GM23338 (cell line): ENCODE measurements around the gene FTO.

Experiments
- CREB1 ChIP-seq: fragments of 250-450 bp; sonication (Bioruptor Pico); IDR thresholded peaks from 2 replicates; pipeline ENCODE4 v1.5.0; 2020; ENCODE audit warnings: low read depth, mild to moderate bottlenecking, moderate library complexity
- CTCF ChIP-seq, 2 experiments: fragments of 200-600 bp in 1 of 2; sonication (generic) in 1 of 2; conservative IDR thresholded peaks; 2 replicates each; pipeline versions ENCODE4 v1.5.1 to v1.6.1; 2016 to 2017; ENCODE audit warnings: antibody characterized with exemption in 2 of 2, low read depth in 2 of 2, mild to moderate bottlenecking in 2 of 2, moderate library complexity in 1 of 2
- ETS1 ChIP-seq: IDR thresholded peaks from 2 replicates; pipeline ENCODE4 v1.6.1; 2016; ENCODE audit warnings: antibody characterized with exemption
- EZH2 ChIP-seq: fragments of 200-600 bp; sonication (generic); IDR thresholded peaks from one replicate; pipeline ENCODE4 v1.8.0; 2017; ENCODE audit warnings: antibody characterized with exemption, mild to moderate bottlenecking, low read depth; ENCODE audit not compliant: unreplicated experiment
- EZH2phosphoT487 ChIP-seq: fragments of 200-600 bp; sonication (generic); IDR thresholded peaks from one replicate; pipeline ENCODE4 v1.8.1; 2018; ENCODE audit warnings: antibody characterized with exemption; ENCODE audit not compliant: unreplicated experiment
- JUNB ChIP-seq: IDR thresholded peaks from one replicate; pipeline ENCODE4 v1.6.1; 2016; ENCODE audit warnings: antibody characterized with exemption; ENCODE audit not compliant: unreplicated experiment
- POLR2AphosphoS5 ChIP-seq: IDR thresholded peaks from 2 replicates; pipeline ENCODE4 v1.6.1; 2016; ENCODE audit warnings: antibody characterized with exemption, low read depth
- REST ChIP-seq: IDR thresholded peaks from one replicate; pipeline ENCODE4 v1.6.1; 2018; ENCODE audit warnings: antibody characterized with exemption; ENCODE audit not compliant: unreplicated experiment
- STAT1 ChIP-seq: IDR thresholded peaks from one replicate; pipeline ENCODE4 v1.6.1; 2016; ENCODE audit warnings: antibody characterized with exemption; ENCODE audit not compliant: unreplicated experiment
- ZNF114 ChIP-seq: fragments of 250-450 bp; sonication (Bioruptor Pico); IDR thresholded peaks from 2 replicates; pipeline ENCODE4 v1.5.0; 2020; ENCODE audit warnings: mild to moderate bottlenecking, moderate library complexity
- ZNF331 ChIP-seq: fragments of 250-450 bp; sonication (Bioruptor Pico); IDR thresholded peaks from 2 replicates; pipeline ENCODE4 v1.5.0; 2020; ENCODE audit warnings: low read depth, mild to moderate bottlenecking, moderate library complexity
- ZNF462 ChIP-seq: fragments of 250-450 bp; sonication (Bioruptor Pico); IDR thresholded peaks from 2 replicates; pipeline ENCODE4 v1.5.0; 2020; ENCODE audit warnings: mild to moderate bottlenecking, moderate library complexity

GRCh38 chr16:53925526-53925925, 221.6 kb downstream of the FTO start:
- TF ChIP-seq CTCF (conservative IDR thresholded peaks at IDR 0.05; ENCODE audit: low read depth in 2 of 2) (no peak), EZH2 (no peak), POLR2AphosphoS5 (no peak), REST (no peak), CREB1 (CRISPR knock-in tag) (no peak), ZNF331 (CRISPR knock-in tag) (no peak), ETS1 (no peak), EZH2phosphoT487 (no peak), STAT1 (no peak), JUNB (no peak), ZNF462 (CRISPR knock-in tag) (no peak), ZNF114 (CRISPR knock-in tag) (no peak)
